PFSK-1 (cell line): Measurements from ENCODE around the gene IGFBP4.

Experiments used
- POLR2AphosphoS5 ChIP-seq: IDR thresholded peaks from 2 replicates; pipeline ENCODE4 v1.6.1; 2012; ENCODE audit warnings: low read depth, mild to moderate bottlenecking, control low read depth, low read length, moderate library complexity
- SIN3A ChIP-seq: IDR thresholded peaks from 2 replicates; pipeline ENCODE4 v1.6.1; 2012; ENCODE audit warnings: mild to moderate bottlenecking, low read length, moderate library complexity, borderline replicate concordance; ENCODE audit not compliant: insufficient read depth
- TAF1 ChIP-seq: IDR thresholded peaks from 2 replicates; pipeline ENCODE4 v1.6.1; 2012; ENCODE audit warnings: low read length, control low read depth, borderline replicate concordance; ENCODE audit not compliant: insufficient read depth

- TF ChIP-seq POLR2AphosphoS5 (0 out of 2 replicates have a peak, but pooled peaks have one; percentile 18), TAF1 (no peak), SIN3A (no peak)
Measured at GRCh38 chr17:40450175-40450574, 6.9 kb downstream of the IGFBP4 start.
